Measurements from ENCODE around the gene STX8. TPM values are rescaled to one million over a fixed set of nuclear protein-coding genes. Genes with fewer than 3 reads are reported as not detected.

STX8 gene
- total and polyA plus RNA-seq, 9 of the 15 experiments (the other 6 are each of a cell fraction or from before 2014, with no cell fraction given): 14.6 to 42.5 (median 22.1) TPM

GRCh38 chr17:9218911-9219310 is 356.7 kb downstream of the STX8 start:
- Histone ChIP-seq H2AFZ (ENCODE audit: low read depth, low read length) (no peak overlapping the region), H3K9me1 (ENCODE audit: control insufficient read depth, insufficient read depth, low read length) (no peaks in the 10 kb centered on the region), H3K79me2 (ENCODE audit: control insufficient read depth, insufficient read depth, low read length) (no peaks in the 10 kb centered on the region), H3K27me3 (ENCODE audit: control insufficient read depth in 2 of 2, insufficient read depth in 2 of 2, low read length in 2 of 2) (peaks cover 0 to 4% of the 10 kb centered on the region in 2 experiments; a peak in 1 of 5 replicates), H3K4me3 (no peak overlapping the region), H4K20me1 (replicated peaks; ENCODE audit: control insufficient read depth, insufficient read depth, low read length) (no peaks in the 10 kb centered on the region), H3K9ac (ENCODE audit: insufficient read depth in 1 of 2, low read depth in 2 of 2, low read length in 2 of 2) (no peak overlapping the region), H3K9me3 (replicated peaks; ENCODE audit: control insufficient read depth, insufficient read depth, low read depth, low read length) (no peaks in the 10 kb centered on the region), H3K4me1 (replicated peaks in 1 of 2; ENCODE audit: control insufficient read depth in 2 of 2, insufficient read depth in 2 of 2, low read length in 2 of 2) (no peaks in the 10 kb centered on the region), H3K36me3 (ENCODE audit: control insufficient read depth, insufficient read depth, low read length) (no peaks in the 10 kb centered on the region), H3K27ac (ENCODE audit: extremely low read depth, low read depth, low read length) (no peak overlapping the region), H3K4me2 (ENCODE audit: insufficient read depth, low read length) (no peak overlapping the region)
- no peak for FAIRE-seq
- no peak for DNase-seq (ENCODE audit: extremely low read depth in 1 of 4, low spot score in 3 of 4)
- ChIA-PET CTCF (ENCODE audit: low intra/inter-chr PET ratio) (no interaction called here), POLR2A (no interaction called here)
- 3% methylated on average over 6 of the region's 15 CpGs for WGBS (ENCODE audit: insufficient coverage, low coverage, missing lambda C conversion rate)
- no peak for ATAC-seq
- intact Hi-C loops (cut with micrococcal nuclease) (no loop called here), in situ Hi-C loops (cut with MboI) (no loop called here)
- no TSS peak for BruUV-seq (replicated peaks)
- no peak for TF ChIP-seq ZNF583 (CRISPR knock-in tag; IDR thresholded peaks at IDR 0.05)
- TF ChIP-seq BHLHE40 (IDR thresholded peaks at IDR 0.05; ENCODE audit: low read length): no peak
- TF ChIP-seq NFRKB (IDR thresholded peaks at IDR 0.05; ENCODE audit: low read depth): no peak
- no peak for TF ChIP-seq KDM1A (IDR thresholded peaks at IDR 0.05)
- TF ChIP-seq TAF7 (tag; IDR thresholded peaks at IDR 0.05): no peak
- TF ChIP-seq, protein P1, sequence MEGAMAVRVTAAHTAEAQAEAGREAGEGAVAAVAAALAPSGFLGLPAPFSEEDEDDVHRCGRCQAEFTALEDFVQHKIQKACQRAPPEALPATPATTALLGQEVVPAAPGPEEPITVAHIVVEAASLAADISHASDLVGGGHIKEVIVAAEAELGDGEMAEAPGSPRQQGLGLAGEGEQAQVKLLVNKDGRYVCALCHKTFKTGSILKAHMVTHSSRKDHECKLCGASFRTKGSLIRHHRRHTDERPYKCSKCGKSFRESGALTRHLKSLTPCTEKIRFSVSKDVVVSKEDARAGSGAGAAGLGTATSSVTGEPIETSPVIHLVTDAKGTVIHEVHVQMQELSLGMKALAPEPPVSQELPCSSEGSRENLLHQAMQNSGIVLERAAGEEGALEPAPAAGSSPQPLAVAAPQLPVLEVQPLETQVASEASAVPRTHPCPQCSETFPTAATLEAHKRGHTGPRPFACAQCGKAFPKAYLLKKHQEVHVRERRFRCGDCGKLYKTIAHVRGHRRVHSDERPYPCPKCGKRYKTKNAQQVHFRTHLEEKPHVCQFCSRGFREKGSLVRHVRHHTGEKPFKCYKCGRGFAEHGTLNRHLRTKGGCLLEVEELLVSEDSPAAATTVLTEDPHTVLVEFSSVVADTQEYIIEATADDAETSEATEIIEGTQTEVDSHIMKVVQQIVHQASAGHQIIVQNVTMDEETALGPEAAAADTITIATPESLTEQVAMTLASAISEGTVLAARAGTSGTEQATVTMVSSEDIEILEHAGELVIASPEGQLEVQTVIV (CRISPR knock-in tag; IDR thresholded peaks at IDR 0.05; ENCODE audit: borderline replicate concordance): no peak
- no peak for TF ChIP-seq HSF4 (CRISPR knock-in tag; IDR thresholded peaks at IDR 0.05; ENCODE audit: borderline replicate concordance)
- TF ChIP-seq SLC30A9 (CRISPR knock-in tag; IDR thresholded peaks at IDR 0.05): no peak
- no peak for TF ChIP-seq CBFB (CRISPR knock-in tag; IDR thresholded peaks at IDR 0.05)
- no peak for TF ChIP-seq ZBTB34 (CRISPR knock-in tag; IDR thresholded peaks at IDR 0.05)
- no peak for TF ChIP-seq ELF4 (CRISPR knock-in tag; IDR thresholded peaks at IDR 0.05)
